Measurements from ENCODE around the gene HOXA7.

HOXA7 gene

GRCh38 chr7:27118580-27118979, 37.9 kb downstream of the HOXA7 start:
- no peak for DNase-seq (ENCODE audit: low read depth)

DNA sequence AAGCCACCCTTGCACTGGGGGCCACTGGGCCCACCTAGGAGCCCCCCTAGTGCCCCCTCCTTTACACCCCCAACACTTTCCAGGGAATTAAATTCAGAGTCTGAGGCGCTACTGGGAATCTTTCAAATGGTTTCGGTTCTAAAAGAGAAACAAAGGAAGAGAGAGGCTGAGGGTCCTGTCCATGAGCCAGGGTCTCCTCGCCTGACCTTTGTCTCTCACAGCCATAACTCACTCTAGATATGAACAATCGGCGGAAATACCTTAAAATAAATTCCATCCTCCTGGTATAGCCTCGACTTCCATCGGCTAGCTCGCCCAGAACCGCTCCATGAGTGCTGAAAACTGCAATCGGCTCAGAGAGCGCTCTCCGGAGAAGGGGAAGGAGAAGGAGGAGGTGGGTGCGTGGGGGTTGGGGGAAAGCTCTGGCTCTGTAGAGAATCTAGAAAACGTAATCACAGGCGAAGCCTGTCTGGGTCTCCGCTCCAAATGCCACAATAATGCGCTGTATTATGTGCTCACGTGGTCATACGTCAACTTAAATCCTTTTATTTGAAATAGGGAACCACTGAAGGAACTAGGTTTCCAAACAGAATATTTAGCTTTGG, 38.5 kb downstream of the HOXA7 start:
- DNase-seq (ENCODE audit: low read depth), result no peak

DNA sequence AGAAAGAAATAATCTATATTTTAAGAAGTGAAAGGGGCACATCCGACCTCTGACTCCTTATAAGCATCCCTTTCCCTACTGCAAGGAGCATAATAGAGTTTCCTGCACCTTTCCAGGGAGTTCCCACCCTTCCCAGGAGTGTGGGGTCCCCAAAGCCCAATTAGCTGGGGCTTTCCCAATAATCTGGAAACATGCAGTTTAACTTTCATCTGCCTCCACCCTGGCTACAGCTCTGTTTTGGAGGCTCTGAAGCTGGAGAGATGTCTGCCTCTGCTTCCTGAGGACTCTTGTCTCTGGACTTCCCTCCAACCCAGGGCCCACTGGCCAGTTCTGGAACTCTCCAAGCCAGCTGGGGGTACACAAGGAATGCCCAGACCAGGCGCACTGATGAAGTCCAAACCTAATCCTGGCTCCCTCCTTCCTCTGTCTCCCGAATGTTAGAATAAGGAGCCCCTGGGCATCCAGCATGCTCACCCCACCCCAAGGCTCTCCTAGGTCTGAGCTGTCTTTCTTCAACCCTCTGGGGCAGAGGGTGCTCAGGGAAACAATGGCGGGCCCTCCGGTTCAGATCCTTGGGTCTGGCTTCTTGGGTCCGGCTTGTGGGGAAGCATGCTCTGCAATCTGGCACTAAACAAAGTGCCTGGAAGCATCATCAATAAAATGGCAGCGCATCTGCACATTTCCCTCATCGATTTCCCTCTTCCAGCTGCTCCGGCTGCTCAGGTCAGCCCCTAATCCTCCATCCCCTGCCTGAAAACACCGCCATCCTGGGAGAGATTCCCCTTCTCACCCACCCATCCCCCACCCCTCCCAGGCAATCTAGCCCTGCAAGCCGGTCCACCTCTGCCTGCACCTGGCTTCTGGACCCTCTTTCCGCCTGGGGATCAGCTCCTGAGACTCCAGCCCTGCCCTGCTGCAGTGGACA, 39.3 kb downstream of the HOXA7 start:
- DNase-seq (ENCODE audit: low read depth), result no peak

DNA sequence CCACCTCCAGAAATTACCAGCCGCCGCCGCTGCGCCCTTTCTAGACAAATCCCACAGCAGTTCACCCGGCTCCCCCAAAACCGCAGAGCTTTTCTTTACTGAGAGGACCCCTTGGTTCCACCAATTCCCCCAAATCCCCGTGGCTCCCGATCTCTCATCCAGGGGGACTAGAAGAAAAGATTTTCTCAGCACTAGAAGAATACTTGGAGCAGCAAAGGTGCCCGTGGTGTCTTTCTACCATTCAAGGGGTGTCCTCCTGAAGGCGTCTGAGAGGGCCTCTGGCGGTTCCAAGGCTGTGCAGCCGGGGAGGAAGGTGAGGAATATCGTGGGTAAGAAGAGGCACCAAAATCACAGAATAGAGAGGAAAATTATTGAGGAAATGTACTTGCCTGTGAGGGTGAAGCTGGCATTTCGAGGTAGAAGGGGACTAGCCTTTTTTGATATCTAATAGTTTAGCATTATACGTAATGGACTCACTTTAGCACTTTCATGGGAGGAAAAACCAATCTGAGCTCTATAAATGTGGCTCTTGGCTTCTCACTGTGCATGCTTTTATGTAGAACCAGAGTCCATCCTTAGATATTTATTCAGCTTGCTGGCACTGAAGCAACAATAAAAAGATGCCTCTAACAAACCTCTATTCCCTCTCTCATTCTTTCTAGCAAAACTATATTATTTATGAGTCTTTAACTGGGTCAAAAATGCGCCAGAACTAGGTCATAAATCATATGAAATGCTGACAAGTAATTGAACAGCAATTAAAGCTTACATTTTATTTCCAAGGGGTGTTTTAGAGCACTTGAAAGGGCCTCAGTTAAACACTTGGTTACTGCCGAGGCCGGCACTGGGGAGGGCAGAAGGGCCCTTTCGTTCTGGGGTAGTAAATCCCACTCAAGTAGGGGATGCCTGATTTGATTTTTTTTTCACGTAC, 40.2 kb downstream of the HOXA7 start:
- DNase-seq (ENCODE audit: low read depth), result no peak

DNA sequence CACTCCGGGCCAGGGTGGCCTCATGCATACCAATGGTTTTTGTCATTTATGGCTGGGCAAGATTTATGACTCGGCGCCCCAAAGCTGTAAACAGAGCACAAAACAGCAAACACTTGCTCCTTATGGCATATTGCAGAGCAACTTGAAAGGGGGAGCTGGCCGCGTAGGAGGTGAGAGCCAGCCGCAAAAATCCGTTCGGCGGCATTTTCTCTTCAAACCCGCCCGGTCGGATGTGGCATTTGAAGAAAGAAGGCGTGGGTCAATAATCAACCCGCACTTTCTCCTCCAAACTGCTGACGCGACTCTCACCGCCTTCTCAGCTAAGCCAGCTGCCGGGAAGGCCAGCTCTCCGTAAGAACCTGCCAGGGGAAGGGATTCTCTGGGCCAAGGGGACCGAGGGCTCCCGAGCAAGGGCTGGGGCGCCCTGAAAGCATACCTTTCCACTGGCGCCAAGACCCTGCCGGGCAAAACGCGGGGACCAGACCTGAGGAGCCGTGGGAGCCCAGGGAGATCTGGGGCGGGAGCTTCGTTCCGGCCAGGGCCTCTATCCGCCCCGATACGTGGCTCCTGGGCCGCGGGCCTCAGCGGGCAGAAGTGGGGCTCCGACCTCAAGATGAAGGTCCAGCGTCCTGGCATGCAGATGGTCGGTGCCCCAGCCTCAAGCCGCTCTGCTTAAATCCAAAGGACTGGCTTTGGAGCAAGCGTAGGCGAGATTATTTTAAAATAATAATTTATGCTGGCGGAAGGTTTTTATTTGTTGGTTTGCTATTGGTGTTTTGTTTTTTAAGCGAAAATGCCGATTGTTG, 41.1 kb downstream of the HOXA7 start:
- no peak for DNase-seq (ENCODE audit: low read depth)

DNA sequence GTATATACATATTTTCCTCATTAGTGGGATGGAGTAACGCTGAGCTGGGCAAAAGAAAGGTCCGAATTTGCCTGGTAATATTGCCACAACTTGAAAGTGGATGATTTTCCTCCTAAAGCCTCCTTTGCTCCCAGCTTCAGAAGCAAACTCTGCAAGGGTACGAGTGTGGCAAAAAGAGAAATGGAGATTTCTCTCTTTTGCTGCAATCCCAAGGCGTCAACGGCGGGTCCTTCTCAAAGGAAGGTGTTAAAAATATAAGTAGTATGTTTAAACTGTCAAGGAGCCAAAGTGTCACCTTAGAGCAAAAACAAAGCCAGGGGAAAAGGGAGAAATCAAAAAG, 41.6 kb downstream of the HOXA7 start:
- DNase-seq (ENCODE audit: low read depth), result no peak

DNA sequence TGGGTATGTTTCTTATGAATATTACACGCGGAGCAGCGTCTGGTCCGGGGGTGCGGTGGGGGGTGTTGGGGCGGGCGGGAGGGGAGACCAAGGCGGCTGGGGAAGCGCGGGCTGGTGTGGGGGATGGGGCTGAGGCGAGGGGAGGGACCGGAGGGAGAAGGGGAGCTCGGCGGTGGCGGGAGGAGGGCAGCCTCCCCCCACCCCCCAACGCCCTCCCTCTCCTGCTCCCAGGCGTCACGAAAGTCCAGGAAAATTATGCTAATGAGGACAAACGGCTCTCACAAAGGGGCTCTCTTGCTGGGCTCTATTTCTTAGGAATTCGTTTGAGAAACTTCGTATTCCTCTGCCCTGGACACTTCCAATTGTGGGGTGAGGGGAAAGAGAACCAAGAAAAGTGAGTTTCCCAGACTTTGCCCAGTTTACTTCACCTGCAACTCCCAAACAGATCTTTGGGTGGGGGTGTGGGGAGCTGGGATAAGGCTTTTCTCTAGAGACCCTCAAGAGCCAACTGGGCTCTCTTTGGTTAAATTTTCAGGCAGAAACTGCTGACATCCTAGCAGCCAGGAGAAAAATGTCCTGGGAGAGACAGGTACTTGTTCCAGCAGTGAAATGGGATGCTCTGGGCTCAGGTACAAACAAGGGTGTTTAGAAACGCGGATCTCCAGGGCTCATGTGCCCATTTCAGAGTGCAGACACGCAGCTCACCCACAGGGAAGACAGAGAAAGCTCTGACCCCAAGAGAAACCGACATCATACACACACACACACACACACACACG, 42.3 kb downstream of the HOXA7 start:
- no peak for DNase-seq (ENCODE audit: low read depth)

- no peak for DNase-seq (ENCODE audit: low read depth)
Observed at GRCh38 chr7:27112955-27113949, 43.2 kb downstream of the HOXA7 start.

DNA sequence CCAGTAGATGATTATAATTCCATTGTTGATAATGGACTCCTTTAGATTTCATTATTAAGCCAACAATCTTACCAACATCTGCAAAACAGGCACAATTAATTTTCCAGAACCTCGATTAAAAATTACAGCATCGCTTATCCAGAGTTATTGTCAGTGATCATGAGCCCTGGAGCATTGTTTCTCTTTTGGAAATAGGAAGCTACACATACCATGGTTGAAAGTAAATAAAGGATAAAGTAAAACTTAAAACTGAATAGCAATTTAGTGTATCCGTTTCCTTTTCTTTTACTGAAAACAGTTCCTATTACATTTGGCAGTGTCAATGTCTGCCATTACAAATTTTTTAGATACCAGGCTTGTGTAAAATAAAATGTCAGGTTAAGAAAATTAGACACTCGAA, 44.1 kb downstream of the HOXA7 start:
- DNase-seq (ENCODE audit: low read depth), result no peak

- DNase-seq (ENCODE audit: low read depth), result no peak
Observed at GRCh38 chr7:27111751-27112277, 44.7 kb downstream of the HOXA7 start.

- DNase-seq (ENCODE audit: low read depth), result no peak
Observed at GRCh38 chr7:27111042-27111750, 45.3 kb downstream of the HOXA7 start.

- DNase-seq (ENCODE audit: low read depth), result no peak
Observed at GRCh38 chr7:27110186-27111031, 46.1 kb downstream of the HOXA7 start.

GRCh38 chr7:27109466-27110185, 46.8 kb downstream of the HOXA7 start:
- no peak for DNase-seq (ENCODE audit: low read depth)

DNA sequence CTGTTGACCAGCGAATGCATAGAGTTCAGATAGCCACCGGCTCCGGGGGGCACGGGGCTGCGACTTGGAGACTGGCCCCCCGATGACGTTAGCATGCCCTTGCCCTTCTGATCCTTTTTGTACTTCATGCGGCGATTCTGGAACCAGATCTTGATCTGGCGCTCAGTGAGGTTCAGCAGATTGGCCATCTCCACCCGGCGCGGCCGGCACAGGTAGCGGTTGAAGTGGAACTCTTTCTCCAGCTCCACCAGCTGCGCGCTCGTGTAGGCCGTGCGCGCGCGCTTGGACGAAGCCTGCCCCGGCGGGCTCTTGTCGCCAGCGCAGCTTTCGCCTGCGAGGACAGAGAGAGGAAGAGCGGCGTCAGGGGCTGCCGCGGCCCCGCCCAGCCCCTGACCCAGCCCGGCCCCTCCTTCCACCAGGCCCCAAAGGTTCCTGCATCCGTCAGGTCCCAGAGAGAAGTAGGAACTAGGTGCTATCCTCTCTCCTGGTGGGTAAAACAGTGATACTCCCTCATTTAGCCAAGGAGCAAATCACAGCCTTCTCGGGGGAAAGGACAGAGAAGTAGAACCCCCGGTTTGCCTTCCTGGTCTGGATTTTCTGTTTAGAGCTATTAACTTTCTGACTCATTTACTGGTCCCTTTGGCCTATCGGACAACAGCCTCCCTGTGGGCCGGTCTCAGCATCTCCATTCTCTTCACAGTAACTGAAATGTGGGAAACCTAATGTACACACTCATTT, 47.9 kb downstream of the HOXA7 start:
- DNase-seq (ENCODE audit: low read depth), result no peak

- no peak for DNase-seq (ENCODE audit: low read depth)
Observed at GRCh38 chr7:27107391-27108381, 48.8 kb downstream of the HOXA7 start.
